Activated CD4-positive, alpha-beta T cell treated with anti-CD3 and anti-CD28 coated beads, Interleukin-10, Interleukin-2, amounts not matched to agents 100 ng/mL and 50 ng/mL, durations not matched to agents 16 hours and 8 hours (primary cell): ENCODE results near the gene HSDL2.
"Not testable (repeated sequence)": the region's sequence is repeated elsewhere in the genome, so short reads cannot be mapped to it uniquely, and the experiment has no call there.

ENCODE experiments used
- DNase-seq: peaks from one replicate; pipeline ENCODE4 v3.0.0-alpha.2; 2020

Gene HSDL2

GRCh38 chr9:112367465-112367864 is 12.4 kb upstream of the HSDL2 start:
- DNase-seq: no peak

- no peak for DNase-seq
Observed at GRCh38 chr9:112369817-112370216, 10.1 kb upstream of the HSDL2 start.

- DNase-seq: no peak
Observed at GRCh38 chr9:112371060-112371459, 8.8 kb upstream of the HSDL2 start.

GRCh38 chr9:112373666-112374065 is 6.2 kb upstream of the HSDL2 start:
- DNase-seq: not testable (repeated sequence)

GRCh38 chr9:112374232-112374631 is 5.7 kb upstream of the HSDL2 start:
- not testable (repeated sequence) for DNase-seq

GRCh38 chr9:112375361-112375760 is 4.5 kb upstream of the HSDL2 start:
- DNase-seq: no peak

GRCh38 chr9:112377087-112377486 is 2.8 kb upstream of the HSDL2 start:
- peak; percentile 39 for DNase-seq

- DNase-seq: peak; percentile 16
Observed at GRCh38 chr9:112377684-112378327, 2.1 kb upstream of the HSDL2 start.

GRCh38 chr9:112378328-112379176 is 1.4 kb upstream of the HSDL2 start:
- peak; percentile 47 for DNase-seq

GRCh38 chr9:112379177-112380101 is 469 bp upstream of the HSDL2 start:
- peak; percentile 99 for DNase-seq

- DNase-seq: peak; percentile 35
Observed at GRCh38 chr9:112380825-112381221, 915 bp downstream of the HSDL2 start.

GRCh38 chr9:112382066-112382465 is 2.2 kb downstream of the HSDL2 start:
- no peak for DNase-seq

GRCh38 chr9:112382501-112383364 is 2.8 kb downstream of the HSDL2 start:
- no peak for DNase-seq

GRCh38 chr9:112384219-112384618 is 4.3 kb downstream of the HSDL2 start:
- DNase-seq: no peak

GRCh38 chr9:112384690-112385089 is 4.8 kb downstream of the HSDL2 start:
- DNase-seq: no peak

GRCh38 chr9:112387115-112387514 is 7.2 kb downstream of the HSDL2 start:
- DNase-seq: no peak

- not testable (repeated sequence) for DNase-seq
Observed at GRCh38 chr9:112389897-112390296, 10.0 kb downstream of the HSDL2 start.

GRCh38 chr9:112391936-112392560 is 12.1 kb downstream of the HSDL2 start:
- not testable (repeated sequence) for DNase-seq

- DNase-seq: not testable (repeated sequence)
Observed at GRCh38 chr9:112393146-112393545, 13.2 kb downstream of the HSDL2 start.

- DNase-seq: no peak
Observed at GRCh38 chr9:112396416-112396815, 16.5 kb downstream of the HSDL2 start.

GRCh38 chr9:112396872-112397271 is 17.0 kb downstream of the HSDL2 start:
- no peak for DNase-seq
